Measurements from ENCODE around the gene TADA2B. TPM values are rescaled to one million over a fixed set of nuclear protein-coding genes. Genes with fewer than 3 reads are reported as not detected.

Gene TADA2B
- total RNA-seq, 1 donor from 2014 or later, result 37.3 TPM

GRCh38 chr4:7031558-7032449 is 11.4 kb upstream of the TADA2B start:
- intact Hi-C loops (cut with DNase I), result no loop called here
- Histone ChIP-seq H3K4me1 (no peaks in the 10 kb centered on the region), H3K36me3 (peaks cover 33 to 42% of the 10 kb centered on the region in 2 donors), H3K9me3 (no peaks in the 10 kb centered on the region), H3K27ac (no peak overlapping the region), H3K27me3 (no peaks in the 10 kb centered on the region), H3K4me3 (no peak overlapping the region)
- no peak for TF ChIP-seq CTCF (IDR thresholded peaks at IDR 0.05)
- no peak for DNase-seq (ENCODE audit: low spot score in 2 of 2)

GRCh38 chr4:7032596-7032995 is 10.6 kb upstream of the TADA2B start:
- Histone ChIP-seq H3K36me3 (peaks cover 31 to 39% of the 10 kb centered on the region in 2 donors), H3K27me3 (no peaks in the 10 kb centered on the region), H3K4me3 (no peak overlapping the region), H3K27ac (no peak overlapping the region), H3K4me1 (no peaks in the 10 kb centered on the region), H3K9me3 (no peaks in the 10 kb centered on the region)
- no peak for TF ChIP-seq CTCF (IDR thresholded peaks at IDR 0.05)
- intact Hi-C loops (cut with DNase I), result no loop called here
- no peak for DNase-seq (ENCODE audit: low spot score in 2 of 2)

DNA sequence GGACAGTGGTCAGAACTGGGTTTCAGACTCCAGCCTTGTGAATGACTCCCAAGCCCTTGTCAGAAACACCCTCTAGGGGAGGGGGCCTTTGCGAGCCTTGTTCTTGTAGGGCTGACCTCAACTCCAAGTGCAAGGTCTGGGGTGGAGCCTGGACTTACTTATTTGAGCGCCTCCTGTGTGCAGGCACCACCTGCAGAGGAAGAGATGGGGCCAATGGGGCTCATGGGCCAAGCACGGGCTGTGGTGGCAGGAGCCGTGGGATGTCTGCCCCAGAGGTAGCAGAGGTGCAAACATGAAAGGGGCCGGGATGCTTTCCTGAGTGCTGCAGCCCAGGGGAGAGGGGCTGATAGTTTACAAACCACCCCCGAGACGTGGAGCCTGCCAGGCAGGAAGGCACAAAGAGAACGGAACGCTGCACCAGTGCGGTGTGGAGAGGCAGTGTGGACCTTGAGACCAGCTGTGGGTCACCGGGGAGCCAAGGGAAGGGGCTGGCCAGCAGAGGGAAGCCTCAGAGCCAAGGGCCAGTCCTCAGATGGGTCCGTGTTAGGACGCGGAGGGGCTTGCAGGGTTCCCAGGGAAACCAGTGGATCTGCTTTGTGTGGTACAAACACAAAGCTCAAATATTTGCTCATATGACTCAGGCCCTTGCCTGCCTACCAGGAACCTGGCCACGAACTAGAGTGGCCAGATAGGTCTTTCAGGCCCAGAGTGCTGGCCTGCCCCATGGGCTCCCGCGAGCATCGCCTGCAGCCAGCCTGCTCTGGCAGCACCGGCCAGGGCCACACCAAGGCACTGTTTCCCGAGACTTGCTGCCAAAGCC is 8.7 kb upstream of the TADA2B start:
- peak overlapping the region in 1 of 2 donors; percentile 45 for H3K27ac ChIP-seq
- H3K36me3 ChIP-seq, result peaks cover 28 to 29% of the 10 kb centered on the region in 2 donors
- H3K4me1 ChIP-seq, result no peaks in the 10 kb centered on the region
- H3K27me3 ChIP-seq, result no peaks in the 10 kb centered on the region
- no peaks in the 10 kb centered on the region for H3K9me3 ChIP-seq
- no peak for DNase-seq (ENCODE audit: low spot score in 2 of 2)
- no peak for TF ChIP-seq CTCF (IDR thresholded peaks at IDR 0.05)
- no peak overlapping the region for H3K4me3 ChIP-seq
- intact Hi-C loops (cut with DNase I), result no loop called here

DNA sequence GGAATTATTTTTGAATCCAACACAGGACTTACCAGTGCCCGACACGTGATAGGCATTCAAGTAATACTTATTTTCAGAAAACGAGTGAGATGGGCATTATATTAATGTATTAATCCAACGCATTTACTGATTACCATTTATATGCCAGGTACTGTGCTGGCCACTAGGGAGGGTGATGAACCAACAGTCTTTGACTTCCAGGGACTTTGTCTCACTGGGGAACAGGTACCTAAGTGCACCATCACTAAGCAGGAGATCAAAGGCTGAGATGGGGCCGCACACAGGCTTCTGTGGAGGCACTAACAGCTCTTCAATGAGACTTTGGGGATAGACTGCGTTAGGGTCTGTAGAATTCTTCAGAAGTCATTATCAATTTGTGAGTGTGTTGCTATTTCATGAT is 5.7 kb upstream of the TADA2B start:
- no peak overlapping the region for H3K27ac ChIP-seq
- no peak for DNase-seq (ENCODE audit: low spot score in 2 of 2)
- H3K4me3 ChIP-seq, result no peak overlapping the region
- H3K9me3 ChIP-seq, result no peaks in the 10 kb centered on the region
- H3K4me1 ChIP-seq, result peaks cover 7% of the 10 kb centered on the region in 2 donors
- intact Hi-C loops (cut with DNase I), result no loop called here
- H3K27me3 ChIP-seq, result no peaks in the 10 kb centered on the region
- H3K36me3 ChIP-seq, result peaks cover 2% of the 10 kb centered on the region in 2 donors
- no peak for TF ChIP-seq CTCF (IDR thresholded peaks at IDR 0.05)

DNA sequence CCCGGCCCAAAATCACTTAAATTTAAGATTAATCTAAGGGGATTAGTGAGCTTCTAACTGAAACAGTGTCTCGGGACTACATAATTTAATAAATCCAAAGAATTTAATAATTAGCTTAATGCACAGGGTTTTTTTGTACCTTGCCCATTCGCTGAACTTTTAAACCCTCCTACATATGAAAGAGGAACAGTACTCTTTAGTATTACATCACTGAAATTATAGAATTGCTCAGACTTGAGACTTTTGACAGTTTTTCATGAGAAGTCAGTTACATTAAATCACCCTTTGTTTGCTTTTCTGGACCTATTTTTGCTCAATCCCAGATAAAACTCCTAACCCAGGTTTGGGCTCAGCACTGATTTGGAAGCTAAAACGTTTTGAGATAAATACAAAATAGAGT is 2.4 kb upstream of the TADA2B start:
- Histone ChIP-seq H3K36me3 (no peaks in the 10 kb centered on the region), H3K4me3 (no peak overlapping the region), H3K9me3 (no peaks in the 10 kb centered on the region), H3K4me1 (peaks cover 20 to 24% of the 10 kb centered on the region in 2 donors), H3K27ac (no peak overlapping the region), H3K27me3 (no peaks in the 10 kb centered on the region)
- intact Hi-C loops (cut with DNase I), result loop anchor here (5.0 to 10.0 kb wide), 2 partner anchors 323 to 466 kb away; partner anchors contain the start of genes BLOC1S4 and MAN2B2
- TF ChIP-seq CTCF (IDR thresholded peaks at IDR 0.05), result no peak
- no peak for DNase-seq (ENCODE audit: low spot score in 2 of 2)
